HK-2 (cell line): ENCODE results near the gene DDC.
"Not testable (repeated sequence)": the region's sequence is repeated elsewhere in the genome, so short reads cannot be mapped to it uniquely, and the experiment has no call there.

Experiments used
- DNase-seq: peaks from one replicate; pipeline ENCODE4 v3.0.0-alpha.2; 2018; ENCODE audit not compliant: unreplicated experiment

Gene DDC

DNA sequence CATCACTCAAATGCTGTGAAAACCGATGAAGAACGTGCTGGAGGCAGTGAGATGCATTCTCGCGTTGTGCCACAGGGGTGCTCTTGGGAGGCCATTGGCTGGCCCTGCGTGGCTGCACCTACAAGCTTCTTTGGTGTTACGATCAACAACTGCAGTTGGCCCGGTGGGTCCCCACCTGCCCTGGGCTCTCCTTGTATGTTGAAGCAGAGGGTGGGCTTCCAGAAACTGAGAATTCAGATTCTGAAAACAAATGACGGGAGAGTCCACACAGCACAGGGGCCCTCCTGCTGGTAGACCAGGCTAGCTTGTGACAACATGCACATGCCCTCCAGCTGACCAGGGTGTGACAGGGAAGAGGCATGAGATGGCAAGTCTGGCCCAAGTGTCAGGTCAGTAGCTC, 23.7 kb upstream of the DDC start:
- DNase-seq: no peak

DNA sequence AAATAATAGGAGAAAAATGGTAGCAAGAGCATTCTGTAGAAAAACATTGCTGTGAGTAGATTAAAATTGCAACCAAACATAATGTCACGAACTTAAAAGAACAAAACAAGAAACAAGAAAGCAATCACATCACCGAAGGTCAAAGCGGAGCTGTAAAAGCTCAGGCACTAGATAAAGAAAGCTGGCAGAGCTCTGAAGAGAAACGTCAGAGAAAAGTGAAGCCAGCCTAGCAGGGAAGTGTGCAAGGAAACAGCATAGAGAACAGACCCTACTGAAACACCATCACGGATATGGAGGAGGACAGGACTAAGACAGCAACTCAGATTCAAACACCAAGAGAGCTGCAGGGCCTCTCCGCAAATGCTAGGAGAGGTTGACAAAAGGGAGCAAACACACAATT, 22.5 kb upstream of the DDC start:
- DNase-seq: no peak

DNA sequence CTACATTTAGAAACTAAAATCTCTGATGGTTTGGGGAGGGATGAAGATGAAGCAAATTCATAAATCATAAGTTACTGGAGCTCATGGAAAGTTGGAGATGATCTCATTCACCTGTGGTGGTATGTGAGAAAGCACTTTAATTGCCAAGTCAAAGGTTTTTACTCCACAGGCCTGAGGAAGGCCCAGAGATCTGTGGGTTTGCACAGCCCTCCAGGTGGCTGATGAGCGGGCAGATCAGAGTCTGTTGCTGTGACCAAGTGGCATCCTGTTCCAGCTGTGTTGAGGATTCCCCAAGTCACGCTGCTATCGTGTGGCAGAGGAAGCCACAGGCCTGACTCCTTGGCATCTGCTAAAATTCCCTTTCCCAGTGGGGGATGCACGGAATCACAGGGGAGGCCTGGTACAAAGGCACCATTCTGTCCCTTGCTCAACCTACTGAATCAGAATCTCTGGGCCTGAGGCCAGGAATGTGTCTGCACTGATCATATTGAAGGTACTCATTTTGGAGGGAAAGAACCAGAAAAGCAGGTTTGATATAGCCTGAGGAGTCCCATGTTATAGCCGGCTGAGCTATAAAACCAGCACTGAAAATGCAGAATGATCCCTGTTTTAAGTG, 19.7 kb upstream of the DDC start:
- DNase-seq: no peak

- DNase-seq: no peak
Measured at GRCh38 chr7:50584386-50584785, 19.2 kb upstream of the DDC start.

DNA sequence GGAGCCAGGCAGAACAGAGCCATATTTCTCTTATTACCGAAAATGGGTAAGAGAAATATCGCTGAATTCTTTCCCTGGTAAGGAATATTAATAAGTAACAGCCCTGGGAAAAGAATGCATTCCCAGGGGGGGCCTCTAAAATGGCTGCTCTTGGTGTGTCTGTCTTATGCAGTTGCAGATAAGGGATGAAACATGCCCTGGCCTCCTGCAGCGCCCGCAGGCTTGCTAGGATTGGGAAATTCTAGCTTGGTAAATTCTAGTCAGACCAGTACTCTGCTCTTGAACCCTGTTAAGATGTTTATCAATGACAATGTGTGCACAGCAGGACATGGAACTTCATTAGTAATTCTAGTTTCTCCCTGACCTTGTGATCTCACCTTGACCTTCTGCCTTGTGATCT, 18.1 kb upstream of the DDC start:
- DNase-seq: not testable (repeated sequence)

- not testable (repeated sequence) for DNase-seq
Measured at GRCh38 chr7:50582271-50582670, 17.1 kb upstream of the DDC start.

GRCh38 chr7:50580666-50581065, 15.5 kb upstream of the DDC start:
- DNase-seq: not testable (repeated sequence)

DNA sequence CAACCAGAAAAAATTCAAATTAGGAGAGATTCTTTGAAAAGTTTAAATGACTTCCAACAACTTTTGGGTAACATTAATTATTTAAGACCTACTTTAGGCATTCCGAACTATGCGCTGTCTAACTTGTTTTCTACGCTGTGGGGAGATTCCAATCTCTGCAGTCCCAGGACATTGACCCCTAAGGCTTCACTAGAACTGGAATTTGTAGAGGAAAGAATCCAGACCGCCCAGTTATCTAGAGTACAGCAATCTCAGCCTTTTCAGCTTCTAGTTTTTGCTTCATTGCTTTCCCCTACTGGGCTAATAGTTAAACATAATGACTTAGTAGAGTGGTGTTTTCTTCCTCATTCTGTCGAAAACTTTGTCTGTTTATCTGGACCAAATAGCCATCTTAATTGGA, 14.9 kb upstream of the DDC start:
- DNase-seq: no peak

- DNase-seq: not testable (repeated sequence)
Measured at GRCh38 chr7:50578105-50578504, 12.9 kb upstream of the DDC start.

- DNase-seq: no peak
Measured at GRCh38 chr7:50577569-50577968, 12.4 kb upstream of the DDC start.

- DNase-seq: not testable (repeated sequence)
Measured at GRCh38 chr7:50576388-50576787, 11.2 kb upstream of the DDC start.

DNA sequence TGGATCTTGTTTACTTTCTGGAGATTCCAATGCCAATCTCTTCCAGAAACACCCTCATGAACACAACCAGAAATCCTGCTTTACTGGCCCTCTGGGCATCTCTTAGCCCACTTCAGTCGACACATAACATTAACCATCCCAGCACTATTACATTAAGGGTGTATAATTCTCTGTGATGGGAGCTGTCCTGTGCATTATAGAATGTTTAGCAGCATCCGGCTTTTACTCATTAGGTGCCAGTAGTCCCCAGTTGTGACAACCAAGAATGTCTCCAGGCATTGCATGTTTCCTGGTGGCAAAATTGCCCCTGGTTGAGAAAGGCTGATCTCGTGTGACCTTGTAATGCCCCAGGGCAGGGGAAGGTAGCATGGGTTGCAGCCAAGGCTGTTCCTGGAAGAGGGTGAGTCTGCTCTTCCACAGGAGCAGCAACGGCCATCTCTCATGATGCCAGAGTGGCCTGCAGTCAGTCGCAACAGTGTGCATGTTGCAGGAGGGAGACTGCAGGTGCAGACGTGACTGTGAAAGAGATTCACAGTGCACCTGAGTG, 2.6 kb upstream of the DDC start:
- no peak for DNase-seq

- no peak for DNase-seq
Measured at GRCh38 chr7:50565977-50566376, 772 bp upstream of the DDC start.

DNA sequence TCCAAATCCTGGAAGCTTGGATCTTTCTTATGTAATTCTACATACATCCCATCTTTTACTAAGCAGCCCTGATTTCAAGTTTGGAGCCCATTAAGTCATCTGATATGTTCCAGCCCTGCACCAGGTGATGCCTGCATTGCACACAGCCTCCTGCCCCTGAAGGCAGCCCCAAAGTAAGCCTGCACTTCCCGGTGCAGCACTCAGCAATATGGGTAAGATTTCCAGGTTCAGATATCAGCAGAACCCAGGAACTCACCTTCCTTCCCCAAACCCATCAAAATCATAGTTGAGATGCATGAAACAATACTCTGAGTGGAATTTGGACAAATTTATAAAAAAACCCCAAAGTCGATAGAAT, 333 bp upstream of the DDC start:
- DNase-seq: no peak

DNA sequence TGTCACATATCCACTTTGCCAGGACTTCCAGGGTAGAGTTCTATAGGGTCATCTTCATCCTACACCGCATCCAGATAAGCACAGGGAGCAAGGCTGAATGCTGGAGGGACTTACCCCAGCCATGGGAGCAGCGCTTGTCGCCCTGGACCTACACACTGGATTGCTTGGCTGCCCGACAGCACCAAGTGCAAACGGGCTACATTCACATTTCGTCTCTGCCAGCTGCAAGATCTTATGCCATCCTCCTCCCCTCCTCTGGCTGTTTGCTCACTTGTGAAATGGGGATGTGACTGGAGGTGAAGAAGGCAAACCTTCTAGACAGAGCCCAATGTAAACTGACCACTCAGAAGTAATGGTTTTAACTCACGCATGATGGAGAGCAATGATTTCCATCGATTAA, 1.0 kb downstream of the DDC start:
- DNase-seq: no peak

DNA sequence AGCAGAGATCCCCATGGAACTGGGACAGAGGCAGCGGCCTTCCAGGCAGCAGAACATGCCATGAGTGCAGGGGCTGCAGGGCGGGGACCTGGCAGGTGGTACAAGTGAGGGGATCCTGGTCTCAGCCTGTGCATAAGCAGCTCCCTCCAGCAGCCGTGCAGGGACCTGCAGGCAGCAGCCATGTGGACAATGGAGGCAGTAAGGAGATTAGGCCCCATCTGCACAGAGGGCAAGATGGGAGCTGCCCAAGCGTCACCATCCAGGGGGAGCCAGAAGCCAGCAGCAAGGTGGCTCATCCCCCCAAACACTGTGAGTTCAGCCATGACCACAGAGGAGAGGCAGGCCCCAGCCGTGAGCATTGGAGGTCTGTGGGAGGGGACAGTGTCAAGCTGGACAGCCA, 3.1 kb downstream of the DDC start:
- no peak for DNase-seq

DNA sequence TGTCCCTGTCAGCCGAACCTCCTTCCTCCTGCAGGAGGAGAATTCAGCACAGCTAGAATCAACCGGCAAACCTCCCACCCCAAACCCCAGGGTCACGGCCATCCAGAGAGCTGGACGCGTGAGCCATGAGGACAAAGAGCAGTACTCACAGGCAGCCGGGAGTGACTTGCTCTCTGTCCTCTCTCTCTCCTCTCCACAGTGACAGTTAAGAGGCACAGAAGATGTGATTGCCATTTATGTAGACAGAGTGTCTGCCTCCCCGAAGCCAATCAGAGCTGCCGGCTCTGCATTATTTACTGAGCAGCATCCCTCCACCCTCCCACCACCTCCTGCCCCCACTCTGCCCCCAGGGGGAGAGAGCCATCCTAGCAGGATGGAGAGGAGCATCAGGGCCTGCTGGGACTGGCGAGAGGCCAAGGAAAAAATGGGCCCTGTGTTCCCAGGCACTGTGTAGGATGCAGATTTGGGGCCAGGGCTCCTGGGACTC, 4.3 kb downstream of the DDC start:
- no peak for DNase-seq

GRCh38 chr7:50559881-50560280, 5.3 kb downstream of the DDC start:
- DNase-seq: no peak

- peak; percentile 46 for DNase-seq
Measured at GRCh38 chr7:50558294-50559053, 6.7 kb downstream of the DDC start.

GRCh38 chr7:50557099-50557498, 8.1 kb downstream of the DDC start:
- no peak for DNase-seq

GRCh38 chr7:50556247-50556991, 8.8 kb downstream of the DDC start:
- no peak for DNase-seq

- no peak for DNase-seq
Measured at GRCh38 chr7:50555594-50556140, 9.5 kb downstream of the DDC start.
